Measurements from ENCODE around the gene P2RY6. TPM values are rescaled to one million over a fixed set of nuclear protein-coding genes. Genes with fewer than 3 reads are reported as not detected.

Gene P2RY6
- total RNA-seq, 2 donors from 2014 or later = 0.31 to 0.37 TPM

DNA sequence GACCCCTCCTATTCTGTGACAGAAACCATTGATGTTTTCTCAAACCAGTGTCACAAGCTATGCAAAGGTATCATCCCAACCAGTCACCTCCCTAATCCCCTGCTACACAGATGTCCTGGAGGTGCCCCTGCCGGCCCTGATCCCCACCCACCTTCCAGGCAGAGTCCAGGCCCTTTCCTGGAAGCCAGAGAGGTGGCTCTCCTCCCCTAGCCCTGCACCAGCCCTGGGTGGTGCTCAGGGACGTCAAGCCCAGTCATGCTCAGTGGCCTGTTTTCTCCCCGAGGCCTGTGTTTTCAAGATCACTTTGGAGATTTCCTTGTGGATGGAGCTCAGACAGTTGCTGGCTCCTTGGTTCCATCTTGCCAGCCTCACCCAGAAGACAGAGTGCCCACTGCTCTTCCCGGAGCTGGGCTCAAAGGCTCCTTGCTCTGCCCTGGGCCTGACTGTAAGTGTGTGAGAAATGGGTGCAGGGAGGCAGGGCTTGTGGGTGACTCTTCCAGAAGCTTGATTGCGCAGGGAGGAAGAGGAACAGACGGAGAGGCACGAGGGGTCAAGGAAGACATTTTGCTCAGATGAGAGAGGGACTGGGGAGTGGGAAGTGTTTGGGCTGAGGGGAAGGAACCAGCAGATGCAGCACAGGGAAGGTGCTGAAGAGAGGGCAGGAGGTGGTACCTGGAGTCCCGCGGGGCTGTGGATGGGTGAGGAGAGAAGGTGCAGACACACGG, 11.3 kb downstream of the P2RY6 start:
- no peaks in the 10 kb centered on the region for H3K36me3 ChIP-seq (ENCODE audit: control insufficient read depth, insufficient read depth, low read length)
- no peak for DNase-seq
- no peak overlapping the region for H3K27ac Mint-ChIP-seq
- no peak overlapping the region for H3K9ac ChIP-seq (ENCODE audit: extremely low read depth, low read length, poor library complexity, severe bottlenecking)
- TF ChIP-seq, protein P1, sequence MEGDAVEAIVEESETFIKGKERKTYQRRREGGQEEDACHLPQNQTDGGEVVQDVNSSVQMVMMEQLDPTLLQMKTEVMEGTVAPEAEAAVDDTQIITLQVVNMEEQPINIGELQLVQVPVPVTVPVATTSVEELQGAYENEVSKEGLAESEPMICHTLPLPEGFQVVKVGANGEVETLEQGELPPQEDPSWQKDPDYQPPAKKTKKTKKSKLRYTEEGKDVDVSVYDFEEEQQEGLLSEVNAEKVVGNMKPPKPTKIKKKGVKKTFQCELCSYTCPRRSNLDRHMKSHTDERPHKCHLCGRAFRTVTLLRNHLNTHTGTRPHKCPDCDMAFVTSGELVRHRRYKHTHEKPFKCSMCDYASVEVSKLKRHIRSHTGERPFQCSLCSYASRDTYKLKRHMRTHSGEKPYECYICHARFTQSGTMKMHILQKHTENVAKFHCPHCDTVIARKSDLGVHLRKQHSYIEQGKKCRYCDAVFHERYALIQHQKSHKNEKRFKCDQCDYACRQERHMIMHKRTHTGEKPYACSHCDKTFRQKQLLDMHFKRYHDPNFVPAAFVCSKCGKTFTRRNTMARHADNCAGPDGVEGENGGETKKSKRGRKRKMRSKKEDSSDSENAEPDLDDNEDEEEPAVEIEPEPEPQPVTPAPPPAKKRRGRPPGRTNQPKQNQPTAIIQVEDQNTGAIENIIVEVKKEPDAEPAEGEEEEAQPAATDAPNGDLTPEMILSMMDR (conservative IDR thresholded peaks at IDR 0.05) = no peak
- H3K4me1 Mint-ChIP-seq = no peaks in the 10 kb centered on the region
- no peak overlapping the region for H3K27ac ChIP-seq (ENCODE audit: low read depth, low read length)
- WGBS, 2 experiments (ENCODE audit: insufficient coverage in 1 of 2, insufficient read length in 1 of 2) = 85% methylated on average over 8 to 10 of the region's 10 CpGs
- H3K4me1 ChIP-seq (ENCODE audit: control insufficient read depth, insufficient read depth, low read length) = no peaks in the 10 kb centered on the region
- H3K27me3 Mint-ChIP-seq (ENCODE audit: insufficient read depth) = peaks cover 5% of the 10 kb centered on the region
- H3K27me3 ChIP-seq (ENCODE audit: control insufficient read depth, insufficient read depth, low read length, poor library complexity, severe bottlenecking) = no peaks in the 10 kb centered on the region
- H3K4me3 Mint-ChIP-seq = no peak overlapping the region
- H3K4me3 ChIP-seq (ENCODE audit: low read length) = no peak overlapping the region
- no peaks in the 10 kb centered on the region for H3K36me3 Mint-ChIP-seq (ENCODE audit: low read depth)
- no peaks in the 10 kb centered on the region for H3K9me3 ChIP-seq (ENCODE audit: control insufficient read depth, low read length)
- H3K9me3 Mint-ChIP-seq = no peaks in the 10 kb centered on the region

DNA sequence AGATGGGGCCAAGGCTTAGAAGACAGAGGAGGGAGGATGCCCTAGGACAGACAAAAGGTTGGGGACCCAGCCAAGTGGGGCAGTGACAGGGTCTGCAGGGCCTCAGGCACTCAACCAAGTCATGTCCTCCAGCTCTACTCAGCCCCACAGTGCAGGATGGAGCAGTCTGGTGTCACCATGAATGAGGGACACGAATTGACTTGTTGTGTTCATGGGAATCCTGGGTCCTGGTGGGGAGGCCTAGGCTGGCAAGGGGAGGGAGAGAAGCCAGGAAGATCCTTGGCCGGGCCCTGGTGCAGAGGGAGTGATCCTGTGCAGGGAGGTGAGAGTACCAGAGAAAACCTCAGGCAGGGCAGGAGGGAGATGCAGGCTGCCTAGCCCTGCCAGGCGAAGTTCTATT, 12.0 kb downstream of the P2RY6 start:
- Histone ChIP-seq H3K27me3 (ENCODE audit: control insufficient read depth, insufficient read depth, low read length, poor library complexity, severe bottlenecking) (no peaks in the 10 kb centered on the region), H3K27ac (ENCODE audit: low read depth, low read length) (no peak overlapping the region), H3K9me3 (ENCODE audit: control insufficient read depth, low read length) (no peaks in the 10 kb centered on the region), H3K4me1 (ENCODE audit: control insufficient read depth, insufficient read depth, low read length) (no peaks in the 10 kb centered on the region), H3K4me3 (ENCODE audit: low read length) (no peak overlapping the region), H3K9ac (ENCODE audit: extremely low read depth, low read length, poor library complexity, severe bottlenecking) (no peak overlapping the region), H3K36me3 (ENCODE audit: control insufficient read depth, insufficient read depth, low read length) (no peaks in the 10 kb centered on the region)
- peaks cover 2% of the 10 kb centered on the region for H3K4me1 Mint-ChIP-seq
- WGBS, 2 experiments (ENCODE audit: insufficient coverage in 1 of 2, insufficient read length in 1 of 2) = 79% methylated on average over 3 of the region's 3 CpGs; no CpG with 5 or more reads in 1 of the 2 experiments
- no peak for DNase-seq
- no peak overlapping the region for H3K27ac Mint-ChIP-seq
- H3K9me3 Mint-ChIP-seq = no peaks in the 10 kb centered on the region
- no peaks in the 10 kb centered on the region for H3K36me3 Mint-ChIP-seq (ENCODE audit: low read depth)
- TF ChIP-seq, protein P1 (conservative IDR thresholded peaks at IDR 0.05) = no peak
- H3K27me3 Mint-ChIP-seq (ENCODE audit: insufficient read depth) = peaks cover 5% of the 10 kb centered on the region
- no peak overlapping the region for H3K4me3 Mint-ChIP-seq

DNA sequence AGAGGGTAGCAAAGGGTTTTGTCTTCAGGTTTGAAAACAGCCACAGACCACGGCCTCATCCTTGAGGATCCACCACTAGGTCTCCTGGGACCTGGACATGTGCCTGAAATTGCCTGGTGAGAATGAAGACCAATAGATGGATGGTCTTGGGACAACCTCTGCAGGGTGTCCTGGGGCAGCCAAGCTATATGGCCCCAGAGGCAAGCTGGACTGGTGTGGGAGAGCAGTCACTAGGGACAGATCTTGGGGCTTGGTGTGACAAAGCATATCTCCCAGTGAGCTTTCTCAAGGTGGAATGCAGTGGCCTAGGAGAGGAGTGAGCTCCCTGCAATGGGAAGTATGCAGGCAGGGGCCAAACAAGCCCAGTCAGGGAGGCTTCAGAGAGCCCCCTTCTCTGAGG, 13.6 kb downstream of the P2RY6 start:
- Histone ChIP-seq H3K4me1 (ENCODE audit: control insufficient read depth, insufficient read depth, low read length) (no peaks in the 10 kb centered on the region), H3K27me3 (ENCODE audit: control insufficient read depth, insufficient read depth, low read length, poor library complexity, severe bottlenecking) (no peaks in the 10 kb centered on the region), H3K9ac (ENCODE audit: extremely low read depth, low read length, poor library complexity, severe bottlenecking) (no peak overlapping the region), H3K9me3 (ENCODE audit: control insufficient read depth, low read length) (no peaks in the 10 kb centered on the region), H3K4me3 (ENCODE audit: low read length) (no peak overlapping the region), H3K36me3 (ENCODE audit: control insufficient read depth, insufficient read depth, low read length) (no peaks in the 10 kb centered on the region), H3K27ac (ENCODE audit: low read depth, low read length) (no peak overlapping the region)
- no peak overlapping the region for H3K4me3 Mint-ChIP-seq
- DNase-seq = no peak
- TF ChIP-seq, protein P1 (conservative IDR thresholded peaks at IDR 0.05) = no peak
- 97 to 100% methylated on average over 1 of the region's 1 CpG for WGBS, 2 experiments (ENCODE audit: insufficient coverage in 1 of 2, insufficient read length in 1 of 2)
- H3K27me3 Mint-ChIP-seq (ENCODE audit: insufficient read depth) = peaks cover 3% of the 10 kb centered on the region
- no peaks in the 10 kb centered on the region for H3K36me3 Mint-ChIP-seq (ENCODE audit: low read depth)
- no peaks in the 10 kb centered on the region for H3K9me3 Mint-ChIP-seq
- H3K27ac Mint-ChIP-seq = no peak overlapping the region
- peaks cover 5% of the 10 kb centered on the region for H3K4me1 Mint-ChIP-seq
